WTC11 (cell line): ENCODE results near the gene MAMDC2. TPM values are rescaled to one million over a fixed set of nuclear protein-coding genes. Genes with fewer than 3 reads are reported as not detected.

Source experiments
- ATAC-seq: fragments of 200-7000 bp; cut with Tn5 transposase; 2 replicates; pipeline ENCODE4 v1.10.0; 2021; ENCODE audit warnings: mild to moderate bottlenecking, moderate library complexity
- CTCF ChIA-PET: fragments of 300-600 bp; sonication (Branson Sonifier 250); formaldehyde crosslinking; loops from one replicate; lab custom pipeline; 2021; ENCODE audit warnings: antibody characterized with exemption; lab: Charles Lee
- POLR2A ChIA-PET: fragments of 350-600 bp; sonication (Branson Sonifier 250); formaldehyde crosslinking; loops from one replicate; lab custom pipeline; 2021; ENCODE audit warnings: antibody characterized with exemption; lab: Charles Lee
- DNase-seq: peaks from one replicate; pipeline ENCODE4 v3.0.0; 2021; ENCODE audit warnings: low spot score
- H3K27ac Mint-ChIP-seq: 2 replicates; pipeline ENCODE4 v1.8.0; 2021; ENCODE audit warnings: mixed read lengths
- H3K27me3 Mint-ChIP-seq: 2 replicates; pipeline ENCODE4 v1.8.0; 2021; ENCODE audit warnings: low read depth, mild to moderate bottlenecking, moderate library complexity, mixed read lengths
- H3K36me3 Mint-ChIP-seq: 2 replicates; pipeline ENCODE4 v1.8.0; 2021; ENCODE audit warnings: mixed read lengths
- H3K4me1 Mint-ChIP-seq: 2 replicates; pipeline ENCODE4 v1.8.0; 2022; ENCODE audit warnings: mixed read lengths
- H3K4me3 Mint-ChIP-seq: 2 replicates; pipeline ENCODE4 v1.8.0; 2021; ENCODE audit warnings: mild to moderate bottlenecking, moderate library complexity, mixed read lengths
- H3K9me3 Mint-ChIP-seq: 2 replicates; pipeline ENCODE4 v1.8.0; 2021; ENCODE audit warnings: mixed read lengths
- E2F5 ChIP-seq: sonication (generic); formaldehyde crosslinking; IDR thresholded peaks from 2 replicates; pipeline ENCODE4 v1.8.1; 2022; ENCODE audit warnings: mild to moderate bottlenecking, moderate library complexity, missing genetic modification reagents
- ELF4 ChIP-seq: sonication (generic); formaldehyde crosslinking; IDR thresholded peaks from 2 replicates; pipeline ENCODE4 v1.8.1; 2022; ENCODE audit warnings: low read depth, mild to moderate bottlenecking, moderate library complexity, missing genetic modification reagents
- EMX1 ChIP-seq: fragments of 250-450 bp; sonication (Bioruptor Pico); IDR thresholded peaks from 2 replicates; pipeline ENCODE4 v1.8.0; 2021; ENCODE audit warnings: mild to moderate bottlenecking
- ERG ChIP-seq: fragments of 250-450 bp; sonication (Bioruptor Pico); IDR thresholded peaks from 2 replicates; pipeline ENCODE4 v1.8.0; 2021; ENCODE audit warnings: mild to moderate bottlenecking
- FOXJ3 ChIP-seq: sonication (generic); formaldehyde crosslinking; IDR thresholded peaks from 2 replicates; pipeline ENCODE4 v1.9.0; 2021; ENCODE audit warnings: missing genetic modification reagents, mild to moderate bottlenecking, borderline replicate concordance
- IRF2 ChIP-seq: sonication (generic); formaldehyde crosslinking; IDR thresholded peaks from 2 replicates; pipeline ENCODE4 v1.8.0; 2022; ENCODE audit warnings: low read depth, missing genetic modification reagents, borderline replicate concordance
- KAT7 ChIP-seq: sonication (generic); formaldehyde crosslinking; IDR thresholded peaks from 2 replicates; pipeline ENCODE4 v1.8.1; 2023; ENCODE audit warnings: missing genetic modification reagents, mild to moderate bottlenecking, borderline replicate concordance
- MLX ChIP-seq: sonication (generic); formaldehyde crosslinking; IDR thresholded peaks from 2 replicates; pipeline ENCODE4 v1.8.1; 2023; ENCODE audit warnings: mild to moderate bottlenecking, missing genetic modification reagents, moderate library complexity
- SOX15 ChIP-seq: fragments of 250-450 bp; sonication (Bioruptor Pico); IDR thresholded peaks from 2 replicates; pipeline ENCODE4 v1.9.0; 2021; ENCODE audit warnings: mild to moderate bottlenecking
- USF1 ChIP-seq: sonication (generic); formaldehyde crosslinking; IDR thresholded peaks from 2 replicates; pipeline ENCODE4 v1.8.0; 2022; ENCODE audit warnings: mild to moderate bottlenecking, missing genetic modification reagents
- ZNF232 ChIP-seq: sonication (generic); formaldehyde crosslinking; IDR thresholded peaks from 2 replicates; pipeline ENCODE4 v1.8.0; 2022; ENCODE audit warnings: mild to moderate bottlenecking, missing genetic modification reagents
- ZNF317 ChIP-seq: sonication (generic); formaldehyde crosslinking; IDR thresholded peaks from 2 replicates; pipeline ENCODE4 v1.8.1; 2023; ENCODE audit warnings: low read depth, mild to moderate bottlenecking, moderate library complexity, missing genetic modification reagents, borderline replicate concordance
- total RNA-seq: library from RNA; stranded (reverse); gene quantifications from 3 replicates; pipeline ENCODE4 v1.2.3, GENCODE V29; 2021
- TF ChIP-seq, protein P1 (sequence below): sonication (generic); formaldehyde crosslinking; IDR thresholded peaks from 2 replicates; pipeline ENCODE4 v1.8.1; 2023; ENCODE audit warnings: mild to moderate bottlenecking, missing genetic modification reagents
- TF ChIP-seq, protein P2 (sequence below): fragments of 250-450 bp; sonication (Bioruptor Pico); IDR thresholded peaks from 2 replicates; pipeline ENCODE4 v1.9.0; 2021; ENCODE audit warnings: mild to moderate bottlenecking, borderline replicate concordance
- TF ChIP-seq, protein P3 (sequence below): sonication (generic); formaldehyde crosslinking; IDR thresholded peaks from 2 replicates; pipeline ENCODE4 v1.8.0; 2022; ENCODE audit warnings: mild to moderate bottlenecking, missing genetic modification reagents
- TF ChIP-seq, protein P4 (sequence below): sonication (generic); formaldehyde crosslinking; IDR thresholded peaks from 2 replicates; pipeline ENCODE4 v1.8.1; 2022; ENCODE audit warnings: low read depth, missing genetic modification reagents, borderline replicate concordance

Gene MAMDC2
- total RNA-seq, 1 experiment from 2014 or later = 6.0 TPM

- DNase-seq (no peak), ATAC-seq (no peak)
- Mint-ChIP-seq H3K4me3 (no peak overlapping the region), H3K4me1 (peaks cover 20% of the 10 kb centered on the region), H3K27ac (no peak overlapping the region), H3K27me3 (peaks cover 9% of the 10 kb centered on the region), H3K9me3 (no peaks in the 10 kb centered on the region), H3K36me3 (peaks cover 7% of the 10 kb centered on the region)
- TF ChIP-seq ELF4 (CRISPR knock-in tag) = no peak
- TF ChIP-seq SOX15 = no peak
- TF ChIP-seq, protein P1, sequence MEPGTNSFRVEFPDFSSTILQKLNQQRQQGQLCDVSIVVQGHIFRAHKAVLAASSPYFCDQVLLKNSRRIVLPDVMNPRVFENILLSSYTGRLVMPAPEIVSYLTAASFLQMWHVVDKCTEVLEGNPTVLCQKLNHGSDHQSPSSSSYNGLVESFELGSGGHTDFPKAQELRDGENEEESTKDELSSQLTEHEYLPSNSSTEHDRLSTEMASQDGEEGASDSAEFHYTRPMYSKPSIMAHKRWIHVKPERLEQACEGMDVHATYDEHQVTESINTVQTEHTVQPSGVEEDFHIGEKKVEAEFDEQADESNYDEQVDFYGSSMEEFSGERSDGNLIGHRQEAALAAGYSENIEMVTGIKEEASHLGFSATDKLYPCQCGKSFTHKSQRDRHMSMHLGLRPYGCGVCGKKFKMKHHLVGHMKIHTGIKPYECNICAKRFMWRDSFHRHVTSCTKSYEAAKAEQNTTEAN (CRISPR knock-in tag) = no peak
- TF ChIP-seq E2F5 (CRISPR knock-in tag) = no peak
- TF ChIP-seq, protein P2, sequence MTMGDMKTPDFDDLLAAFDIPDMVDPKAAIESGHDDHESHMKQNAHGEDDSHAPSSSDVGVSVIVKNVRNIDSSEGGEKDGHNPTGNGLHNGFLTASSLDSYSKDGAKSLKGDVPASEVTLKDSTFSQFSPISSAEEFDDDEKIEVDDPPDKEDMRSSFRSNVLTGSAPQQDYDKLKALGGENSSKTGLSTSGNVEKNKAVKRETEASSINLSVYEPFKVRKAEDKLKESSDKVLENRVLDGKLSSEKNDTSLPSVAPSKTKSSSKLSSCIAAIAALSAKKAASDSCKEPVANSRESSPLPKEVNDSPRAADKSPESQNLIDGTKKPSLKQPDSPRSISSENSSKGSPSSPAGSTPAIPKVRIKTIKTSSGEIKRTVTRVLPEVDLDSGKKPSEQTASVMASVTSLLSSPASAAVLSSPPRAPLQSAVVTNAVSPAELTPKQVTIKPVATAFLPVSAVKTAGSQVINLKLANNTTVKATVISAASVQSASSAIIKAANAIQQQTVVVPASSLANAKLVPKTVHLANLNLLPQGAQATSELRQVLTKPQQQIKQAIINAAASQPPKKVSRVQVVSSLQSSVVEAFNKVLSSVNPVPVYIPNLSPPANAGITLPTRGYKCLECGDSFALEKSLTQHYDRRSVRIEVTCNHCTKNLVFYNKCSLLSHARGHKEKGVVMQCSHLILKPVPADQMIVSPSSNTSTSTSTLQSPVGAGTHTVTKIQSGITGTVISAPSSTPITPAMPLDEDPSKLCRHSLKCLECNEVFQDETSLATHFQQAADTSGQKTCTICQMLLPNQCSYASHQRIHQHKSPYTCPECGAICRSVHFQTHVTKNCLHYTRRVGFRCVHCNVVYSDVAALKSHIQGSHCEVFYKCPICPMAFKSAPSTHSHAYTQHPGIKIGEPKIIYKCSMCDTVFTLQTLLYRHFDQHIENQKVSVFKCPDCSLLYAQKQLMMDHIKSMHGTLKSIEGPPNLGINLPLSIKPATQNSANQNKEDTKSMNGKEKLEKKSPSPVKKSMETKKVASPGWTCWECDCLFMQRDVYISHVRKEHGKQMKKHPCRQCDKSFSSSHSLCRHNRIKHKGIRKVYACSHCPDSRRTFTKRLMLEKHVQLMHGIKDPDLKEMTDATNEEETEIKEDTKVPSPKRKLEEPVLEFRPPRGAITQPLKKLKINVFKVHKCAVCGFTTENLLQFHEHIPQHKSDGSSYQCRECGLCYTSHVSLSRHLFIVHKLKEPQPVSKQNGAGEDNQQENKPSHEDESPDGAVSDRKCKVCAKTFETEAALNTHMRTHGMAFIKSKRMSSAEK (CRISPR knock-in tag) = no peak
- TF ChIP-seq, protein P3, sequence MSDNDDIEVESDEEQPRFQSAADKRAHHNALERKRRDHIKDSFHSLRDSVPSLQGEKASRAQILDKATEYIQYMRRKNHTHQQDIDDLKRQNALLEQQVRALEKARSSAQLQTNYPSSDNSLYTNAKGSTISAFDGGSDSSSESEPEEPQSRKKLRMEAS (CRISPR knock-in tag) = no peak
- no peak for TF ChIP-seq ZNF232 (CRISPR knock-in tag)
- no peak for TF ChIP-seq FOXJ3 (CRISPR knock-in tag)
- TF ChIP-seq ERG (CRISPR knock-in tag) = no peak
- TF ChIP-seq, protein P4, sequence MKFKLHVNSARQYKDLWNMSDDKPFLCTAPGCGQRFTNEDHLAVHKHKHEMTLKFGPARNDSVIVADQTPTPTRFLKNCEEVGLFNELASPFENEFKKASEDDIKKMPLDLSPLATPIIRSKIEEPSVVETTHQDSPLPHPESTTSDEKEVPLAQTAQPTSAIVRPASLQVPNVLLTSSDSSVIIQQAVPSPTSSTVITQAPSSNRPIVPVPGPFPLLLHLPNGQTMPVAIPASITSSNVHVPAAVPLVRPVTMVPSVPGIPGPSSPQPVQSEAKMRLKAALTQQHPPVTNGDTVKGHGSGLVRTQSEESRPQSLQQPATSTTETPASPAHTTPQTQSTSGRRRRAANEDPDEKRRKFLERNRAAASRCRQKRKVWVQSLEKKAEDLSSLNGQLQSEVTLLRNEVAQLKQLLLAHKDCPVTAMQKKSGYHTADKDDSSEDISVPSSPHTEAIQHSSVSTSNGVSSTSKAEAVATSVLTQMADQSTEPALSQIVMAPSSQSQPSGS (CRISPR knock-in tag) = no peak
- no peak for TF ChIP-seq IRF2 (CRISPR knock-in tag)
- TF ChIP-seq USF1 (CRISPR knock-in tag) = no peak
- TF ChIP-seq ZNF317 (CRISPR knock-in tag) = no peak
- TF ChIP-seq KAT7 (CRISPR knock-in tag) = no peak
- TF ChIP-seq EMX1 = no peak
- TF ChIP-seq MLX (CRISPR knock-in tag) = no peak
- ChIA-PET POLR2A (no interaction called here), CTCF (no interaction called here)
Measured at GRCh38 chr9:70049672-70050271, 6.1 kb downstream of the MAMDC2 start.
